Stimulated activated effector memory CD8-positive, alpha-beta T cell treated with anti-CD3 and anti-CD28 coated beads, Interleukin-12 subunit alpha, Interleukin-12 subunit beta, amount 100 ng/mL, for 72 hours (primary cell): ENCODE measurements around the gene ALDH7A1.
A peak's percentile ranks its signal among the peaks of the same experiment; 100 is the strongest.
"Not testable (repeated sequence)": the region's sequence is repeated elsewhere in the genome, so short reads cannot be mapped to it uniquely, and the experiment has no call there.

Experiments used
- ATAC-seq: fragments of 150-1000 bp; cut with Tn5 transposase; 2 replicates; pipeline ENCODE4 v1.10.0; 2021
- DNase-seq, 2 donors: peaks; one replicate each; pipeline ENCODE4 v3.0.0; 2021 to 2022; ENCODE audit warnings: low spot score in 2 of 2
- H3K27ac Mint-ChIP-seq: one replicate; pipeline ENCODE4 v1.8.0; 2022; ENCODE audit warnings: mild to moderate bottlenecking, mixed read lengths
- H3K36me3 Mint-ChIP-seq: one replicate; pipeline ENCODE4 v1.8.0; 2022; ENCODE audit warnings: mild to moderate bottlenecking, mixed read lengths
- H3K4me1 Mint-ChIP-seq: one replicate; pipeline ENCODE4 v1.8.0; 2022; ENCODE audit warnings: mixed read lengths
- H3K4me3 Mint-ChIP-seq: one replicate; pipeline ENCODE4 v1.8.0; 2022; ENCODE audit warnings: mild to moderate bottlenecking, mixed read lengths
- H3K9me3 Mint-ChIP-seq: one replicate; pipeline ENCODE4 v1.8.0; 2022; ENCODE audit warnings: mixed read lengths

The ALDH7A1 gene

GRCh38 chr5:126568206-126568755 is 26.7 kb downstream of the ALDH7A1 start:
- ATAC-seq (no peak), DNase-seq (no peak)
- H3K4me1 Mint-ChIP-seq, result no peaks in the 10 kb centered on the region
- H3K36me3 Mint-ChIP-seq, result no peaks in the 10 kb centered on the region
- no peak overlapping the region for H3K4me3 Mint-ChIP-seq
- no peaks in the 10 kb centered on the region for H3K9me3 Mint-ChIP-seq
- H3K27ac Mint-ChIP-seq, result no peak overlapping the region

GRCh38 chr5:126562823-126563222 is 32.2 kb downstream of the ALDH7A1 start:
- Mint-ChIP-seq H3K4me3 (no peak overlapping the region), H3K36me3 (no peaks in the 10 kb centered on the region), H3K27ac (no peak overlapping the region), H3K9me3 (no peaks in the 10 kb centered on the region), H3K4me1 (no peaks in the 10 kb centered on the region)
- DNase-seq, result no peak
- ATAC-seq, result peak; percentile 55

GRCh38 chr5:126561908-126562307 is 33.1 kb downstream of the ALDH7A1 start:
- no peak overlapping the region for H3K4me3 Mint-ChIP-seq
- H3K4me1 Mint-ChIP-seq, result no peaks in the 10 kb centered on the region
- H3K36me3 Mint-ChIP-seq, result no peaks in the 10 kb centered on the region
- H3K27ac Mint-ChIP-seq, result no peak overlapping the region
- ATAC-seq (no peak), DNase-seq (no peak)
- H3K9me3 Mint-ChIP-seq, result no peaks in the 10 kb centered on the region

GRCh38 chr5:126555101-126555500 is 39.9 kb downstream of the ALDH7A1 start:
- H3K4me1 Mint-ChIP-seq, DNase-seq, ATAC-seq, H3K27ac Mint-ChIP-seq, H3K4me3 Mint-ChIP-seq, H3K36me3 Mint-ChIP-seq, H3K9me3 Mint-ChIP-seq: not testable (repeated sequence)

- DNase-seq (no peak), ATAC-seq (no peak)
- Mint-ChIP-seq H3K4me1 (no peaks in the 10 kb centered on the region), H3K27ac (no peak overlapping the region), H3K9me3 (no peaks in the 10 kb centered on the region), H3K4me3 (no peak overlapping the region), H3K36me3 (no peaks in the 10 kb centered on the region)
These were observed 42.4 kb downstream of the ALDH7A1 start for GRCh38 chr5:126552614-126553013.

- ATAC-seq (peak; percentile 53), DNase-seq (peak in 1 of 2 donors; percentile 61)
- Mint-ChIP-seq H3K4me1 (no peaks in the 10 kb centered on the region), H3K27ac (no peak overlapping the region), H3K9me3 (no peaks in the 10 kb centered on the region), H3K36me3 (no peaks in the 10 kb centered on the region), H3K4me3 (no peak overlapping the region)
These were observed 50.8 kb downstream of the ALDH7A1 start for GRCh38 chr5:126544087-126544740.

GRCh38 chr5:126543660-126544059 is 51.4 kb downstream of the ALDH7A1 start:
- DNase-seq, result no peak
- no peak overlapping the region for H3K4me3 Mint-ChIP-seq
- no peaks in the 10 kb centered on the region for H3K36me3 Mint-ChIP-seq
- ATAC-seq, result no peak
- H3K9me3 Mint-ChIP-seq, result no peaks in the 10 kb centered on the region
- no peak overlapping the region for H3K27ac Mint-ChIP-seq
- no peaks in the 10 kb centered on the region for H3K4me1 Mint-ChIP-seq

GRCh38 chr5:126543009-126543408 is 52.0 kb downstream of the ALDH7A1 start:
- no peaks in the 10 kb centered on the region for H3K36me3 Mint-ChIP-seq
- DNase-seq, result no peak
- H3K9me3 Mint-ChIP-seq, result no peaks in the 10 kb centered on the region
- ATAC-seq, result no peak
- H3K27ac Mint-ChIP-seq, result no peak overlapping the region
- H3K4me1 Mint-ChIP-seq, result no peaks in the 10 kb centered on the region
- no peak overlapping the region for H3K4me3 Mint-ChIP-seq

GRCh38 chr5:126542441-126542840 is 52.6 kb downstream of the ALDH7A1 start:
- Mint-ChIP-seq H3K4me3 (no peak overlapping the region), H3K4me1 (no peaks in the 10 kb centered on the region), H3K9me3 (no peaks in the 10 kb centered on the region), H3K27ac (no peak overlapping the region), H3K36me3 (no peaks in the 10 kb centered on the region)
- ATAC-seq (no peak), DNase-seq (no peak)

GRCh38 chr5:126540631-126541030 is 54.4 kb downstream of the ALDH7A1 start:
- Mint-ChIP-seq H3K9me3 (no peaks in the 10 kb centered on the region), H3K36me3 (no peaks in the 10 kb centered on the region), H3K27ac (no peak overlapping the region), H3K4me3 (no peak overlapping the region), H3K4me1 (no peaks in the 10 kb centered on the region)
- ATAC-seq (no peak), DNase-seq (no peak)

GRCh38 chr5:126538579-126538978 is 56.4 kb downstream of the ALDH7A1 start:
- H3K27ac Mint-ChIP-seq, result no peak overlapping the region
- H3K4me3 Mint-ChIP-seq, result no peak overlapping the region
- no peaks in the 10 kb centered on the region for H3K9me3 Mint-ChIP-seq
- H3K36me3 Mint-ChIP-seq, result no peaks in the 10 kb centered on the region
- H3K4me1 Mint-ChIP-seq, result no peaks in the 10 kb centered on the region
- ATAC-seq, result no peak
- no peak for DNase-seq

GRCh38 chr5:126536874-126537273 is 58.1 kb downstream of the ALDH7A1 start:
- DNase-seq (no peak), ATAC-seq (no peak)
- Mint-ChIP-seq H3K27ac (no peak overlapping the region), H3K36me3 (no peaks in the 10 kb centered on the region), H3K9me3 (no peaks in the 10 kb centered on the region), H3K4me1 (no peaks in the 10 kb centered on the region), H3K4me3 (no peak overlapping the region)

GRCh38 chr5:126535856-126536545 is 59.0 kb downstream of the ALDH7A1 start:
- no peak for DNase-seq
- no peak overlapping the region for H3K27ac Mint-ChIP-seq
- no peak for ATAC-seq
- no peak overlapping the region for H3K4me3 Mint-ChIP-seq
- no peaks in the 10 kb centered on the region for H3K36me3 Mint-ChIP-seq
- no peaks in the 10 kb centered on the region for H3K9me3 Mint-ChIP-seq
- no peaks in the 10 kb centered on the region for H3K4me1 Mint-ChIP-seq

- Mint-ChIP-seq H3K4me1 (no peaks in the 10 kb centered on the region), H3K9me3 (no peaks in the 10 kb centered on the region), H3K4me3 (no peak overlapping the region), H3K36me3 (no peaks in the 10 kb centered on the region), H3K27ac (no peak overlapping the region)
- ATAC-seq (no peak), DNase-seq (no peak)
These were observed 60.5 kb downstream of the ALDH7A1 start for GRCh38 chr5:126534553-126534952.

GRCh38 chr5:126531543-126532120 is 63.4 kb downstream of the ALDH7A1 start:
- no peak for DNase-seq
- no peak overlapping the region for H3K27ac Mint-ChIP-seq
- H3K4me3 Mint-ChIP-seq, result no peak overlapping the region
- H3K4me1 Mint-ChIP-seq, result no peaks in the 10 kb centered on the region
- ATAC-seq, result no peak
- no peaks in the 10 kb centered on the region for H3K36me3 Mint-ChIP-seq
- H3K9me3 Mint-ChIP-seq, result no peaks in the 10 kb centered on the region

GRCh38 chr5:126527892-126528291 is 67.1 kb downstream of the ALDH7A1 start:
- H3K36me3 Mint-ChIP-seq, result no peaks in the 10 kb centered on the region
- no peak overlapping the region for H3K4me3 Mint-ChIP-seq
- no peak overlapping the region for H3K27ac Mint-ChIP-seq
- DNase-seq (no peak), ATAC-seq (no peak)
- H3K9me3 Mint-ChIP-seq, result no peaks in the 10 kb centered on the region
- H3K4me1 Mint-ChIP-seq, result no peaks in the 10 kb centered on the region
